ENCODE measurements around the gene CUX1.

GRCh38 chr7:102255916-102256315 lies 438.5 kb downstream of the CUX1 start:
- TF ChIP-seq CTCF (IDR thresholded peaks at IDR 0.05) (no peak), EZH2 (IDR thresholded peaks at IDR 0.05; ENCODE audit: borderline replicate concordance, insufficient read depth, low read depth, low read length, poor library complexity, severe bottlenecking) (no peak)
